GM12878 (cell line): ENCODE results near the gene SLC38A5.

Experiments
- CHD2 ChIP-seq: IDR thresholded peaks from 2 replicates; pipeline ENCODE4 v1.6.1; 2011; ENCODE audit warnings: low read depth, low read length, improper control_type of control experiment, borderline replicate concordance
- EZH2 ChIP-seq: IDR thresholded peaks from 2 replicates; pipeline ENCODE4 v1.6.1; 2012; ENCODE audit warnings: low read depth, mild to moderate bottlenecking, control low read depth, inconsistent platforms, low read length, borderline replicate concordance; ENCODE audit not compliant: control insufficient read depth
- JUND ChIP-seq: IDR thresholded peaks from 2 replicates; pipeline ENCODE4 v1.6.1; 2012; ENCODE audit warnings: low read depth, mild to moderate bottlenecking, low read length, improper control_type of control experiment, moderate library complexity
- KDM1A ChIP-seq: fragments of 200-600 bp; sonication (generic); IDR thresholded peaks from 2 replicates; pipeline ENCODE4 v1.6.1; 2016; ENCODE audit warnings: borderline replicate concordance
- MXI1 ChIP-seq: fragments of 150-350 bp; IDR thresholded peaks from 2 replicates; pipeline ENCODE4 v1.6.1; 2011; ENCODE audit warnings: low read depth, mild to moderate bottlenecking, inconsistent platforms, low read length, improper control_type of control experiment
- POLR2A ChIP-seq: IDR thresholded peaks from 2 replicates; pipeline ENCODE4 v1.6.1; 2011; ENCODE audit warnings: low read depth, mild to moderate bottlenecking, low read length
- POLR2AphosphoS5 ChIP-seq: IDR thresholded peaks from 2 replicates; pipeline ENCODE4 v1.6.1; 2011; ENCODE audit warnings: mild to moderate bottlenecking, low read length, inconsistent platforms
- RFX5 ChIP-seq: IDR thresholded peaks from 2 replicates; pipeline ENCODE4 v1.6.1; 2011; ENCODE audit warnings: low read depth, low read length, improper control_type of control experiment
- SMAD5 ChIP-seq: IDR thresholded peaks from 2 replicates; pipeline ENCODE4 v1.6.1; 2016; ENCODE audit warnings: antibody characterized with exemption, low read depth
- SPI1 ChIP-seq: IDR thresholded peaks from 2 replicates; pipeline ENCODE4 v1.6.1; 2011; ENCODE audit warnings: low read depth, mild to moderate bottlenecking, low read length, moderate library complexity, borderline replicate concordance; ENCODE audit not compliant: insufficient read depth
- SUZ12 ChIP-seq: fragments of 200-600 bp; sonication (generic); IDR thresholded peaks from one replicate; pipeline ENCODE4 v1.6.1; 2018; ENCODE audit warnings: antibody characterized with exemption, mild to moderate bottlenecking; ENCODE audit not compliant: unreplicated experiment
- TF ChIP-seq, protein P1 (sequence below), 3 experiments: IDR thresholded peaks in 2 of 3; conservative IDR thresholded peaks in 1 of 3; 2 replicates each; pipeline ENCODE4 v1.5.1; 2011; ENCODE audit warnings: low read depth in 3 of 3, low read length in 3 of 3, mild to moderate bottlenecking in 3 of 3, control low read depth in 2 of 3, moderate library complexity in 2 of 3, inconsistent platforms in 1 of 3, mixed read lengths in 1 of 3; ENCODE audit not compliant: control insufficient read depth in 2 of 3, insufficient read depth in 1 of 3; ENCODE audit errors: extremely low read depth in 1 of 3
- TF ChIP-seq, protein P2 (sequence below): IDR thresholded peaks from 2 replicates; pipeline ENCODE4 v1.6.1; 2011; ENCODE audit warnings: mild to moderate bottlenecking, low read depth, low read length, moderate library complexity; ENCODE audit not compliant: insufficient replicate concordance

DNA sequence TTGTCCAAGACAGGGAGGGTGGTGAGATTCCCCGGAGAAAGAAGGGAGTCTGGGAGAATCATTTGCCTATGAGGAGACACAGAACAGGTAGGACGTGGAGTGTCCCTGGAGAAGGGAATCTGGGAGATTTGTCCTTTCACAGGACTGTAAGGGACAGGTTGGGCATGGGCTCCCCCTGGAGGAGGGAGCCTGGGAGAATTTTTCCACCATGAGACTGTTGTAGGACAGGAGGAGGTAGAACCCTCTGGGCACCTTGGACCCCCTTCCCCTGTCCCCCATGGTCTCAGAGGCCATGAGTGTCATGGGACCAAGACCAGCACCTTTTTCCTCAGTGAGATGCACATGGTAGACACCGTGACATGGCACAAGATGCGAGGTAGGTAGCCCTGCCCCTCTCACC lies 41.5 kb upstream of the SLC38A5 start:
- TF ChIP-seq POLR2A (no peak), RFX5 (no peak), CHD2 (no peak), POLR2AphosphoS5 (no peak), SPI1 (no peak), SMAD5 (no peak), SUZ12 (no peak), JUND (no peak), MXI1 (no peak), EZH2 (no peak), KDM1A (no peak)
- TF ChIP-seq, protein P1, sequence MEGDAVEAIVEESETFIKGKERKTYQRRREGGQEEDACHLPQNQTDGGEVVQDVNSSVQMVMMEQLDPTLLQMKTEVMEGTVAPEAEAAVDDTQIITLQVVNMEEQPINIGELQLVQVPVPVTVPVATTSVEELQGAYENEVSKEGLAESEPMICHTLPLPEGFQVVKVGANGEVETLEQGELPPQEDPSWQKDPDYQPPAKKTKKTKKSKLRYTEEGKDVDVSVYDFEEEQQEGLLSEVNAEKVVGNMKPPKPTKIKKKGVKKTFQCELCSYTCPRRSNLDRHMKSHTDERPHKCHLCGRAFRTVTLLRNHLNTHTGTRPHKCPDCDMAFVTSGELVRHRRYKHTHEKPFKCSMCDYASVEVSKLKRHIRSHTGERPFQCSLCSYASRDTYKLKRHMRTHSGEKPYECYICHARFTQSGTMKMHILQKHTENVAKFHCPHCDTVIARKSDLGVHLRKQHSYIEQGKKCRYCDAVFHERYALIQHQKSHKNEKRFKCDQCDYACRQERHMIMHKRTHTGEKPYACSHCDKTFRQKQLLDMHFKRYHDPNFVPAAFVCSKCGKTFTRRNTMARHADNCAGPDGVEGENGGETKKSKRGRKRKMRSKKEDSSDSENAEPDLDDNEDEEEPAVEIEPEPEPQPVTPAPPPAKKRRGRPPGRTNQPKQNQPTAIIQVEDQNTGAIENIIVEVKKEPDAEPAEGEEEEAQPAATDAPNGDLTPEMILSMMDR (IDR thresholded peaks at IDR 0.05 in 2 of 3, conservative IDR thresholded peaks at IDR 0.05 in 1 of 3; ENCODE audit: control insufficient read depth in 2 of 3, extremely low read depth in 1 of 3, insufficient read depth in 1 of 3, low read depth in 3 of 3, low read length in 3 of 3): peak; percentile 4 to 33 (median 18); a peak in 3 of 6 replicates
- TF ChIP-seq, protein P2, sequence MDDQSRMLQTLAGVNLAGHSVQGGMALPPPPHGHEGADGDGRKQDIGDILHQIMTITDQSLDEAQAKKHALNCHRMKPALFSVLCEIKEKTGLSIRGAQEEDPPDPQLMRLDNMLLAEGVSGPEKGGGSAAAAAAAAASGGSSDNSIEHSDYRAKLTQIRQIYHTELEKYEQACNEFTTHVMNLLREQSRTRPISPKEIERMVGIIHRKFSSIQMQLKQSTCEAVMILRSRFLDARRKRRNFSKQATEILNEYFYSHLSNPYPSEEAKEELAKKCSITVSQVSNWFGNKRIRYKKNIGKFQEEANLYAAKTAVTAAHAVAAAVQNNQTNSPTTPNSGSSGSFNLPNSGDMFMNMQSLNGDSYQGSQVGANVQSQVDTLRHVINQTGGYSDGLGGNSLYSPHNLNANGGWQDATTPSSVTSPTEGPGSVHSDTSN: no peak
